WTC11 (cell line): Measurements from ENCODE around the gene BZW1.

Experiments
- ATF2 ChIP-seq: sonication (generic); formaldehyde crosslinking; IDR thresholded peaks from 2 replicates; pipeline ENCODE4 v1.8.1; 2022; ENCODE audit warnings: low read depth, missing genetic modification reagents, borderline replicate concordance
- ETV6 ChIP-seq: sonication (generic); formaldehyde crosslinking; IDR thresholded peaks from 2 replicates; pipeline ENCODE4 v1.8.1; 2022; ENCODE audit warnings: mild to moderate bottlenecking, missing genetic modification reagents
- JUN ChIP-seq: sonication (generic); formaldehyde crosslinking; IDR thresholded peaks from 2 replicates; pipeline ENCODE4 v1.8.0; 2023; ENCODE audit warnings: mild to moderate bottlenecking, missing genetic modification reagents
- KAT7 ChIP-seq: sonication (generic); formaldehyde crosslinking; IDR thresholded peaks from 2 replicates; pipeline ENCODE4 v1.8.1; 2023; ENCODE audit warnings: missing genetic modification reagents, mild to moderate bottlenecking, borderline replicate concordance
- MAX ChIP-seq: sonication (generic); formaldehyde crosslinking; IDR thresholded peaks from 2 replicates; pipeline ENCODE4 v1.8.0; 2022; ENCODE audit warnings: mild to moderate bottlenecking, missing genetic modification reagents
- SOX15 ChIP-seq: fragments of 250-450 bp; sonication (Bioruptor Pico); IDR thresholded peaks from 2 replicates; pipeline ENCODE4 v1.9.0; 2021; ENCODE audit warnings: mild to moderate bottlenecking
- SP1 ChIP-seq: sonication (generic); formaldehyde crosslinking; conservative IDR thresholded peaks from 2 replicates; pipeline ENCODE4 v1.8.1; 2022; ENCODE audit warnings: missing genetic modification reagents
- TF ChIP-seq, protein P1 (sequence below): sonication (generic); formaldehyde crosslinking; IDR thresholded peaks from 2 replicates; pipeline ENCODE4 v1.8.0; 2023; ENCODE audit warnings: missing genetic modification reagents
- TF ChIP-seq, protein P2 (sequence below): fragments of 200-600 bp; IDR thresholded peaks from 2 replicates; pipeline ENCODE4 v1.8.0; 2022; ENCODE audit warnings: antibody characterized with exemption
- TF ChIP-seq, protein P3 (sequence below): fragments of 250-450 bp; sonication (Bioruptor Pico); IDR thresholded peaks from 2 replicates; pipeline ENCODE4 v2.1.2; 2022; ENCODE audit warnings: mild to moderate bottlenecking, moderate library complexity

- TF ChIP-seq SOX15 (no peak), MAX (CRISPR knock-in tag) (peak; percentile 63), KAT7 (CRISPR knock-in tag) (no peak), JUN (CRISPR knock-in tag) (no peak), ATF2 (CRISPR knock-in tag) (0 out of 2 replicates have a peak, but pooled peaks have one; percentile 52), ETV6 (CRISPR knock-in tag) (peak; percentile 16; the same call in 1 of the 2 replicates), SP1 (peak; percentile 64)
- TF ChIP-seq, protein P1, sequence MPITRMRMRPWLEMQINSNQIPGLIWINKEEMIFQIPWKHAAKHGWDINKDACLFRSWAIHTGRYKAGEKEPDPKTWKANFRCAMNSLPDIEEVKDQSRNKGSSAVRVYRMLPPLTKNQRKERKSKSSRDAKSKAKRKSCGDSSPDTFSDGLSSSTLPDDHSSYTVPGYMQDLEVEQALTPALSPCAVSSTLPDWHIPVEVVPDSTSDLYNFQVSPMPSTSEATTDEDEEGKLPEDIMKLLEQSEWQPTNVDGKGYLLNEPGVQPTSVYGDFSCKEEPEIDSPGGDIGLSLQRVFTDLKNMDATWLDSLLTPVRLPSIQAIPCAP = no peak
- TF ChIP-seq, protein P2, sequence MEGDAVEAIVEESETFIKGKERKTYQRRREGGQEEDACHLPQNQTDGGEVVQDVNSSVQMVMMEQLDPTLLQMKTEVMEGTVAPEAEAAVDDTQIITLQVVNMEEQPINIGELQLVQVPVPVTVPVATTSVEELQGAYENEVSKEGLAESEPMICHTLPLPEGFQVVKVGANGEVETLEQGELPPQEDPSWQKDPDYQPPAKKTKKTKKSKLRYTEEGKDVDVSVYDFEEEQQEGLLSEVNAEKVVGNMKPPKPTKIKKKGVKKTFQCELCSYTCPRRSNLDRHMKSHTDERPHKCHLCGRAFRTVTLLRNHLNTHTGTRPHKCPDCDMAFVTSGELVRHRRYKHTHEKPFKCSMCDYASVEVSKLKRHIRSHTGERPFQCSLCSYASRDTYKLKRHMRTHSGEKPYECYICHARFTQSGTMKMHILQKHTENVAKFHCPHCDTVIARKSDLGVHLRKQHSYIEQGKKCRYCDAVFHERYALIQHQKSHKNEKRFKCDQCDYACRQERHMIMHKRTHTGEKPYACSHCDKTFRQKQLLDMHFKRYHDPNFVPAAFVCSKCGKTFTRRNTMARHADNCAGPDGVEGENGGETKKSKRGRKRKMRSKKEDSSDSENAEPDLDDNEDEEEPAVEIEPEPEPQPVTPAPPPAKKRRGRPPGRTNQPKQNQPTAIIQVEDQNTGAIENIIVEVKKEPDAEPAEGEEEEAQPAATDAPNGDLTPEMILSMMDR = no peak
- TF ChIP-seq, protein P3, sequence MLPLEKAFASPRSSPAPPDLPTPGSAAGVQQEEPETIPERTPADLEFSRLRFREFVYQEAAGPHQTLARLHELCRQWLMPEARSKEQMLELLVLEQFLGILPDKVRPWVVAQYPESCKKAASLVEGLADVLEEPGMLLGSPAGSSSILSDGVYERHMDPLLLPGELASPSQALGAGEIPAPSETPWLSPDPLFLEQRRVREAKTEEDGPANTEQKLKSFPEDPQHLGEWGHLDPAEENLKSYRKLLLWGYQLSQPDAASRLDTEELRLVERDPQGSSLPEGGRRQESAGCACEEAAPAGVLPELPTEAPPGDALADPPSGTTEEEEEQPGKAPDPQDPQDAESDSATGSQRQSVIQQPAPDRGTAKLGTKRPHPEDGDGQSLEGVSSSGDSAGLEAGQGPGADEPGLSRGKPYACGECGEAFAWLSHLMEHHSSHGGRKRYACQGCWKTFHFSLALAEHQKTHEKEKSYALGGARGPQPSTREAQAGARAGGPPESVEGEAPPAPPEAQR (CRISPR knock-in tag) = no peak
Observed at GRCh38 chr2:200811333-200812121, at the start of gene BZW1.
